ENCODE data around the gene SLC25A12. TPM values are rescaled to one million over a fixed set of nuclear protein-coding genes. Genes with fewer than 3 reads are reported as not detected.

Gene SLC25A12
- total and polyA plus RNA-seq, 2 donors (not counting 1 experiment from before 2014, with no cell fraction given): 10.0 to 21.0 TPM

- Histone ChIP-seq H3K9me3 (ENCODE audit: control extremely low read depth in 1 of 3, control insufficient read depth in 2 of 3, insufficient read depth in 1 of 3, low read length in 2 of 3) (no peaks in the 10 kb centered on the region), H4K20me1 (ENCODE audit: control insufficient read depth, insufficient read depth, low read length, poor library complexity, severe bottlenecking) (no peaks in the 10 kb centered on the region), H3K4me1 (ENCODE audit: control insufficient read depth in 2 of 2, insufficient read depth in 2 of 2, low read length in 2 of 2) (no peaks in the 10 kb centered on the region), H2AFZ (ENCODE audit: insufficient read depth, low read depth, low read length, poor library complexity, severe bottlenecking) (no peak overlapping the region), H3K36me3 (replicated peaks in 1 of 2; ENCODE audit: control extremely low read depth in 1 of 2, control insufficient read depth in 1 of 2, extremely low read depth in 1 of 2, insufficient read depth in 2 of 2, low read length in 1 of 2) (no peaks in the 10 kb centered on the region), H3K79me2 (ENCODE audit: control insufficient read depth, insufficient read depth, low read length) (no peaks in the 10 kb centered on the region), H3K4me2 (replicated peaks; ENCODE audit: low read depth, low read length, poor library complexity, severe bottlenecking) (no peak overlapping the region), H3K27me3 (replicated peaks in 1 of 4; ENCODE audit: control extremely low read depth in 1 of 4, control insufficient read depth in 3 of 4, insufficient read depth in 4 of 4, low read length in 3 of 4) (no peaks in the 10 kb centered on the region), H3K9ac (ENCODE audit: low read length) (no peak overlapping the region), H3K27ac (ENCODE audit: low read length in 2 of 2) (no peak overlapping the region), H3K4me3 (ENCODE audit: control extremely low read depth in 1 of 5, extremely low read depth in 1 of 5, insufficient read depth in 1 of 5, low read depth in 2 of 5, low read length in 4 of 5) (no peak overlapping the region)
- Mint-ChIP-seq H3K27me3 (no peaks in the 10 kb centered on the region), H3K9me3 (ENCODE audit: insufficient read depth) (no peaks in the 10 kb centered on the region), H3K4me1 (no peaks in the 10 kb centered on the region), H3K4me3 (no peak overlapping the region), H3K27ac (no peak overlapping the region)
- ChIA-PET POLR2A (no interaction called here), CTCF (interaction anchor here (0.5 to 0.7 kb wide), 2 partner anchors 15 to 23 kb away, joined by 3 read pairs; no protein-coding TSS in a partner anchor)
- DNase-seq: no peak
- intact Hi-C loops (cut with micrococcal nuclease): no loop called here
- no peak for ATAC-seq (ENCODE audit: low read depth)
- TF ChIP-seq CTCF (IDR thresholded peaks at IDR 0.05): no peak
- TF ChIP-seq EZH2 (IDR thresholded peaks at IDR 0.05; ENCODE audit: borderline replicate concordance, insufficient read depth, low read depth, low read length, poor library complexity, severe bottlenecking): no peak
- WGBS (ENCODE audit: insufficient coverage): 100% methylated on average over 1 of the region's 3 CpGs
Observed at GRCh38 chr2:171913517-171913916, 19.5 kb upstream of the SLC25A12 start.

GRCh38 chr2:171910494-171910893 lies 16.4 kb upstream of the SLC25A12 start:
- TF ChIP-seq CTCF (IDR thresholded peaks at IDR 0.05): no peak
- TF ChIP-seq EZH2 (IDR thresholded peaks at IDR 0.05; ENCODE audit: borderline replicate concordance, insufficient read depth, low read depth, low read length, poor library complexity, severe bottlenecking): no peak
- intact Hi-C loops (cut with micrococcal nuclease): no loop called here
- no peak overlapping the region for H3K9ac ChIP-seq (ENCODE audit: low read length)
- H2AFZ ChIP-seq (ENCODE audit: insufficient read depth, low read depth, low read length, poor library complexity, severe bottlenecking): no peak overlapping the region
- no peaks in the 10 kb centered on the region for H3K9me3 Mint-ChIP-seq (ENCODE audit: insufficient read depth)
- H3K27me3 Mint-ChIP-seq: no peaks in the 10 kb centered on the region
- no peak for DNase-seq
- POLR2A ChIA-PET: no interaction called here
- CTCF ChIA-PET: interaction anchor here (1.0 kb wide), 1 partner anchor 17 kb away, joined by 3 read pairs; no protein-coding TSS in a partner anchor
- no peak overlapping the region for H3K27ac Mint-ChIP-seq
- no peaks in the 10 kb centered on the region for H3K9me3 ChIP-seq (ENCODE audit: control extremely low read depth in 1 of 3, control insufficient read depth in 2 of 3, insufficient read depth in 1 of 3, low read length in 2 of 3)
- H3K79me2 ChIP-seq (ENCODE audit: control insufficient read depth, insufficient read depth, low read length): no peaks in the 10 kb centered on the region
- H3K4me3 ChIP-seq (ENCODE audit: control extremely low read depth in 1 of 5, extremely low read depth in 1 of 5, insufficient read depth in 1 of 5, low read depth in 2 of 5, low read length in 4 of 5): no peak overlapping the region
- 100% methylated on average over 1 of the region's 1 CpG for WGBS (ENCODE audit: insufficient coverage)
- no peaks in the 10 kb centered on the region for H4K20me1 ChIP-seq (ENCODE audit: control insufficient read depth, insufficient read depth, low read length, poor library complexity, severe bottlenecking)
- no peaks in the 10 kb centered on the region for H3K4me1 Mint-ChIP-seq
- no peaks in the 10 kb centered on the region for H3K36me3 ChIP-seq (replicated peaks in 1 of 2; ENCODE audit: control extremely low read depth in 1 of 2, control insufficient read depth in 1 of 2, extremely low read depth in 1 of 2, insufficient read depth in 2 of 2, low read length in 1 of 2)
- H3K27me3 ChIP-seq (replicated peaks in 1 of 4; ENCODE audit: control extremely low read depth in 1 of 4, control insufficient read depth in 3 of 4, insufficient read depth in 4 of 4, low read length in 3 of 4): no peaks in the 10 kb centered on the region
- ATAC-seq (ENCODE audit: low read depth): no peak
- no peak overlapping the region for H3K27ac ChIP-seq (ENCODE audit: low read length in 2 of 2)
- no peak overlapping the region for H3K4me3 Mint-ChIP-seq
- no peak overlapping the region for H3K4me2 ChIP-seq (replicated peaks; ENCODE audit: low read depth, low read length, poor library complexity, severe bottlenecking)
- H3K4me1 ChIP-seq (ENCODE audit: control insufficient read depth in 2 of 2, insufficient read depth in 2 of 2, low read length in 2 of 2): no peaks in the 10 kb centered on the region
